SHP77 (cell line): ENCODE measurements around the gene PSMD9.

ENCODE experiments used
- DNase-seq, 2 experiments: peaks; one replicate each; lab custom pipeline; 2025; lab: John Stamatoyannopoulos, UW

Gene PSMD9

GRCh38 chr12:121955258-121956237 is 67.0 kb downstream of the PSMD9 start:
- no peak for DNase-seq

GRCh38 chr12:121957861-121958515 is 69.4 kb downstream of the PSMD9 start:
- DNase-seq = no peak

- DNase-seq = no peak
Observed at GRCh38 chr12:121958541-121959240, 70.1 kb downstream of the PSMD9 start.

GRCh38 chr12:121960541-121960940 is 72.0 kb downstream of the PSMD9 start:
- no peak for DNase-seq

DNA sequence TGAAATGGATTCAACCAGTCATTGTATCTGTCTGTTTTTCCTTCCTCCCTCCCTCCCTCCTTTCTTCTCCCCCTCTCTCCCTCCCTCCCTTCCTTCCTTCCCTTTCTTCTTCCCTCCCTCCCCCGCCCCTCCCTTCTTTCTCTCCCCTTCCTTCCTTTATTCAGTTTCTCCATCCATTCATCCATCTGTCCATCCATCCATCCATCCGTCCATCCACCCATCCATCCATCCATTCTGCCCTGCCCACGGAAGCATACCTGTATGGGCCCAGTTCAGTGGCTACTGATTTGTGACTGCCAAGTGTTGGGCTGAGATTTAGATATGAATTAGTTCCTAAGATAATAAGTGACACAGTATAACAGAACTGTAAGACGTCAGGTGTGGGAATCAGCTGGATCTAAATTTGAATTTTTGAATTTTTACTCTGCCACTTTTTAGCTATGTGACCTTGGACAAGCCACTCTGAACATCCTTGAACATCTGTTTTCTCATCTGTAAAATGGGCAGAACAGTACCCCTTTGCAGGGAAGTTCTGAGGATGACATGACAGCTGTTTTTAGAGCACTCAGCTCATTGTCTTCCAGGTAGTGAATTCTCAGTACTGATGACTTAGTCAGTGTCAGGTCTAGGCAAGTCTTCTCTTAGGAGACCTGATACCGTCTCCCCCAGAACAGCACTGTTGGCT is 72.7 kb downstream of the PSMD9 start:
- DNase-seq = no peak

DNA sequence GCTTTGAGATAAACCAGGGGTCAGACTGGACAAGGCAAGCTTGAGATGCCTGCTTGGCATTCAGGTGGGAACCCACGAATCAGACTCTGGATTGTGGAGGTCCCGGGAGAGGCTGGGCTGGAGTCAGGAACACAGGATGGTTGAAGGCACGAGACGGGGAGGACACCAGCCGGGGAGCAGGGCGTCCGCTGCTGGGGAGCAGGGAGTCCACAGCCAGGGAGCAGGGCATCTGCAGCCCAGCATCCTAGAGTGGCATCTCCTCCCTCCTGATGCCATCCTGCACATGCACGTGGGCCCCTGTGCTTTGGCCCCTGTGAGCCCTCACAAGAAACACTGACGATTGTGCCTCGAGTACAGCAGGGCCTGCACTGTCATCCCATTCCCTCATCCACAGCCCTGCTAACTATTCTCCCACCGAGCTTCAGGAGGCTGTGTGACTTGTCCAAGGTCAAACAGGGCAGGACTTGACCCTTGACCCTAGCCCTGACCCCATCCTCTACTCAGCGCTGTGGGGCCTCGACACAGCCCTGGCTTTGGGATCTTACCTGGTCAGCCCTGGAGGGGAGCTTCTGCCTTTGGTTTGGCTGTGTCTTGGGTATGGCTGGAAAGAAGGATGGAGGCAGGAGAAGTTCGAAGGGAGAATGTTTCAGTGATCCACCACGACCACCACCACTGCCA is 74.9 kb downstream of the PSMD9 start:
- DNase-seq = no peak

DNA sequence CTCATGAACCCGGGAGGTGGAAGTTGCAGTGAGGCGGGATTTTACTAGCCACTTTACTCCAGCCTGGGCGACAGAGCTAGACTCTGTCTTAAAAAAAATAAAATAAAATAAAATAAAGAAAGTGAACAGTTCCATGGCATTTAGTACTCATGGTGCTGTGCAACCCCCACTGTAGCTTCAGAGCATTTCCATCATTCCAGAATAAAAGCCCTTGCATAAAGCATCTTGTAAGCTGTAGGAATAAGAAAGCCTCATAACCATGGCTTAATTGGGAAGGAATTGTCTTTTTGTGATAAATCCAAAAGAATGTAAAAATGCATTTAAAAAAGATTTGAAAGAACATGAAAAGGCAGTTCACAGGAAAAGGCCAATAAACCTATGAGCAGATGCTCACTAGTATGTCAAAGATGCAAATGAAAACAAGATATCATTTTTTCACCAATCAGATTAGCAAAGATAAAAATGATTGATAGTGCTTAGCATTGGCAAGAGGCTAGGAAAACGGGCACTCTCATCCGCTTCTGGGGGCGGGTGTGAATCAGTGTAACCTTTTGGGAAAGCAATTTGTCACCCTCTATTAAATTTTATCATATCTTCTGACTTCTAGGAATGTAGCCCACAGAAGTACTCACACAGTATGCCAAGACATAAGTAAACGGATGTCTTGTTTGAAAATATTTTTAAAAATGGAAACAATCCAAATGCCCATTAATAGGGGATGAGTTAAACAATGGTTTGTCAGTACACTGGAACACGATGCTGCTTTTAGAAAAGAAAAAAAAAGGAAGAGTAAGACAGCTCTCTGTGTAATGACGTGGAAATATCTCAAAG is 76.4 kb downstream of the PSMD9 start:
- no peak for DNase-seq

GRCh38 chr12:121966959-121967358 is 78.4 kb downstream of the PSMD9 start:
- DNase-seq = no peak
